SU-DHL-6 (cell line): ENCODE results near the gene SPECC1.

Source experiments
- EZH2phosphoT487 ChIP-seq: fragments of 200-600 bp; sonication (generic), shearing (Covaris generic); conservative IDR thresholded peaks from 2 replicates; pipeline ENCODE4 v1.6.1; 2018; ENCODE audit warnings: mild to moderate bottlenecking, antibody characterized with exemption, low read length, moderate library complexity, mixed read lengths
- TF ChIP-seq, protein P1 (sequence below): fragments of 200-600 bp; sonication (generic); IDR thresholded peaks from one replicate; pipeline ENCODE4 v1.5.1; 2017; ENCODE audit warnings: antibody characterized with exemption, mild to moderate bottlenecking, low read length, moderate library complexity; ENCODE audit not compliant: insufficient read depth, poor library complexity, severe bottlenecking

DNA sequence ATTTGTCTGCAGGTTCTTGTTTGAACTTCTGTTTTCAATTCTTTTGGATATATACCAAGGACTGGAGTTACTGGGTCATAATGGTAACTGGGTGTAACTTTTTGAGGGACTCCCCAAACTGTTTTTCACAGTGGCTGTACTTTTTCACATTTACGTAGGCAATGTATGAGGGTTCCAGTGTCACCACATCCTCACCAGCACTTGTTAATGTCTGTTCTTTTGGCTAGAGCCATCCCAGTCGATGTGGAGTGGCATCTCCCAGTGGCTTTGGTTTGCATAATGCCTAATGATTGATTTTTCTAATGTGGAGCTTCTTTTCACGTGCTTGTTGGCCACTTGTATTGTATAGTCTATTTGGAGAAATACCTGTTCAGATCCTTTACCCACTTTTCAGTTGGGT lies 59.3 kb downstream of the SPECC1 start:
- TF ChIP-seq, protein P1, sequence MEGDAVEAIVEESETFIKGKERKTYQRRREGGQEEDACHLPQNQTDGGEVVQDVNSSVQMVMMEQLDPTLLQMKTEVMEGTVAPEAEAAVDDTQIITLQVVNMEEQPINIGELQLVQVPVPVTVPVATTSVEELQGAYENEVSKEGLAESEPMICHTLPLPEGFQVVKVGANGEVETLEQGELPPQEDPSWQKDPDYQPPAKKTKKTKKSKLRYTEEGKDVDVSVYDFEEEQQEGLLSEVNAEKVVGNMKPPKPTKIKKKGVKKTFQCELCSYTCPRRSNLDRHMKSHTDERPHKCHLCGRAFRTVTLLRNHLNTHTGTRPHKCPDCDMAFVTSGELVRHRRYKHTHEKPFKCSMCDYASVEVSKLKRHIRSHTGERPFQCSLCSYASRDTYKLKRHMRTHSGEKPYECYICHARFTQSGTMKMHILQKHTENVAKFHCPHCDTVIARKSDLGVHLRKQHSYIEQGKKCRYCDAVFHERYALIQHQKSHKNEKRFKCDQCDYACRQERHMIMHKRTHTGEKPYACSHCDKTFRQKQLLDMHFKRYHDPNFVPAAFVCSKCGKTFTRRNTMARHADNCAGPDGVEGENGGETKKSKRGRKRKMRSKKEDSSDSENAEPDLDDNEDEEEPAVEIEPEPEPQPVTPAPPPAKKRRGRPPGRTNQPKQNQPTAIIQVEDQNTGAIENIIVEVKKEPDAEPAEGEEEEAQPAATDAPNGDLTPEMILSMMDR: no peak
- no peak for TF ChIP-seq EZH2phosphoT487
